Keratinocyte (primary cell): ENCODE results near the gene SCTR. TPM values are rescaled to one million over a fixed set of nuclear protein-coding genes. Genes with fewer than 3 reads are reported as not detected.

Experiments used
- DNase-seq: peaks from one replicate; pipeline ENCODE4 v3.0.0-alpha.2; 2011; ENCODE audit warnings: low read depth, missing footprints, low spot score
- FAIRE-seq: peaks from 2 replicates; lab custom pipeline; 2011; peaks lifted over from hg19 to GRCh38; lab: Jason Lieb, UNC
- H2AFZ ChIP-seq: 2 replicates; pipeline ENCODE4 v1.6.0; 2012; ENCODE audit warnings: low read length, control low read depth, inconsistent platforms; ENCODE audit not compliant: control insufficient read depth
- H3K27ac ChIP-seq: 2 replicates; pipeline ENCODE4 v1.5.1; 2011; ENCODE audit warnings: low read length; ENCODE audit not compliant: control insufficient read depth, insufficient read depth
- H3K27me3 ChIP-seq: 3 replicates; pipeline ENCODE4 v1.6.0; 2011; ENCODE audit warnings: low read length; ENCODE audit not compliant: control insufficient read depth, insufficient read depth; ENCODE audit errors: extremely low read depth
- H3K36me3 ChIP-seq, 2 experiments: 2 replicates in 1 of 2; 3 replicates in 1 of 2; pipeline ENCODE4 v1.5.1; 2011; ENCODE audit warnings: low read length in 2 of 2, mild to moderate bottlenecking in 1 of 2; ENCODE audit not compliant: control insufficient read depth in 2 of 2, insufficient read depth in 2 of 2; ENCODE audit errors: extremely low read depth in 1 of 2
- H3K4me1 ChIP-seq: 3 replicates; pipeline ENCODE4 v1.5.1; 2011; ENCODE audit warnings: low read length; ENCODE audit not compliant: control insufficient read depth, insufficient read depth; ENCODE audit errors: extremely low read depth
- H3K4me2 ChIP-seq: 3 replicates; pipeline ENCODE4 v1.6.0; 2011; ENCODE audit warnings: low read depth, low read length; ENCODE audit not compliant: control insufficient read depth, insufficient read depth; ENCODE audit errors: extremely low read depth
- H3K4me3 ChIP-seq, 3 experiments: fragments of 200-600 bp in 1 of 3; sonication (generic) in 1 of 3; 2 replicates in 2 of 3; 3 replicates in 1 of 3; pipeline ENCODE4 v1.5.1; 2011 to 2016; ENCODE audit warnings: low read length in 3 of 3, mild to moderate bottlenecking in 3 of 3, control low read depth in 2 of 3, inconsistent platforms in 1 of 3, low read depth in 1 of 3, mixed read lengths in 1 of 3, mixed run types in 1 of 3, moderate library complexity in 1 of 3; ENCODE audit not compliant: control insufficient read depth in 2 of 3, insufficient read depth in 2 of 3; ENCODE audit errors: extremely low read depth in 1 of 3
- H3K79me2 ChIP-seq: 2 replicates; pipeline ENCODE4 v1.6.0; 2012; ENCODE audit warnings: low read length; ENCODE audit not compliant: control insufficient read depth, insufficient read depth
- H3K9ac ChIP-seq: 3 replicates; pipeline ENCODE4 v1.6.0; 2011; ENCODE audit warnings: low read length; ENCODE audit not compliant: control insufficient read depth, insufficient read depth; ENCODE audit errors: extremely low read depth
- H3K9me1 ChIP-seq: 3 replicates; pipeline ENCODE4 v1.6.0; 2011; ENCODE audit warnings: low read length; ENCODE audit not compliant: control insufficient read depth, insufficient read depth; ENCODE audit errors: extremely low read depth
- H3K9me3 ChIP-seq: 2 replicates; pipeline ENCODE4 v1.5.1; 2012; ENCODE audit warnings: low read depth, low read length; ENCODE audit not compliant: control insufficient read depth
- H4K20me1 ChIP-seq: 3 replicates; pipeline ENCODE4 v1.6.0; 2011; ENCODE audit warnings: low read length; ENCODE audit not compliant: control insufficient read depth, insufficient read depth; ENCODE audit errors: extremely low read depth
- CTCF ChIP-seq, 3 experiments: IDR thresholded peaks in 1 of 3; conservative IDR thresholded peaks in 1 of 3; optimal IDR thresholded peaks in 1 of 3; 2 replicates in 2 of 3; 3 replicates in 1 of 3; pipeline versions ENCODE3 to v1.5.1; 2011; ENCODE audit warnings: low read length in 3 of 3, mild to moderate bottlenecking in 3 of 3, moderate library complexity in 2 of 3, control low read depth in 1 of 3, inconsistent platforms in 1 of 3; ENCODE audit not compliant: insufficient read depth in 2 of 3; ENCODE audit errors: extremely low read depth in 1 of 3
- EZH2 ChIP-seq: IDR thresholded peaks from one replicate; pipeline ENCODE4 v1.6.1; 2012; ENCODE audit warnings: inconsistent platforms, mild to moderate bottlenecking, low read length, moderate library complexity
- dilution Hi-C: fragments of 300-500 bp; cut with MboI; formaldehyde crosslinking; loops from one replicate; pipeline ENCODE4 v1.7.0; 2020; ENCODE audit warnings: low sequenced_read_pairs; ENCODE audit not compliant: extremely low pct_ligation_motif_present
- polyA plus RNA-seq, 5 experiments: library from polyadenylated mRNA; depleted of rRNA in 3 of 5; stranded (reverse) in 3 of 5; stranded (forward) in 1 of 5; unstranded in 1 of 5; fragments of >200 nt; gene quantifications; 1 replicate in 1 of 5; 2 replicates in 3 of 5; 3 replicates in 1 of 5; pipeline versions ENCODE4 v1.2.1 to v1.2.3, GENCODE V29; 2011 to 2012; ENCODE audit warnings: missing spikeins in 2 of 5, low read depth in 1 of 5, low replicate concordance in 1 of 5

The SCTR gene
- polyA plus RNA-seq, 1 donor (not counting 4 experiments of a cell fraction or from before 2014, with no cell fraction given): not detected

DNA sequence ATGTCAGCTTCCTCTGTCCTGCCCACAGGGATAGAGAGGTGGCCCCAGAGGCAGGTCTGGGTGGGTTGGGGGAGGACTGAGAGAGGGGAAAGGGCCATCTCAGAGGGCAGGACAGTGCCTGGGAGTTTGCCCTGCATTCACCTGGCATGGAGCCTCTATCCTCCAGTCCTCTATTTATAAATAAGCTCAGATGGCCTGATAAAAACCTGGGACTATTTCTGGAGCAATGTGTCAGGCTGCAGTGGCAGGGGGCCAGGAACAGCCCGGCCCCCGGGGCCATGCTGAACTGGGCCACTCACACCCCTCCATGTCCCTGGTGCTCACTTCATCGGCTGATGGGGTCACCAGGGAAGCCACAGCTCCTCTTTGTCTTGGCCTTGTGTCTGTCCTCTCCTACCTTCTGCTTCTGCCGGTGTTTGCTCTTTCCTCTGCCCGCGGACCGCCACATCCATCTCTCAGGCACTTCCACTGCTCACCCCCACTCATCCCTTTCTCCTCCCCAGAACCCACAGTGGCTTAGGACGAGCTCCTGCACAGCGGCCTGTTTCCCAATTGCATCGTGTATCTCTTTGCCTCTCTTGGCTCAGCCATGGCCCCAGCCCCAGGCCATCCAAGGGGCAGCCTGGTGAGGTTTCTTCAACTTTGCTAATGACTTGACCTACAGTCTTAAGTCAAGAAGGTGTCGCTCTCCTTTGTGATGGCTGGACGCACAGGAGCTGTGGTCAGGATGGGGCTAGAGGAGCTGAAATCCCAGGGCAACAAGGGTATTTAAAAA lies 38.8 kb downstream of the SCTR start:
- H3K27me3 ChIP-seq: no peaks in the 10 kb centered on the region
- H3K27ac ChIP-seq: no peak overlapping the region
- no peaks in the 10 kb centered on the region for H3K9me3 ChIP-seq
- H3K4me1 ChIP-seq: no peaks in the 10 kb centered on the region
- no peaks in the 10 kb centered on the region for H3K79me2 ChIP-seq
- TF ChIP-seq CTCF (optimal IDR thresholded peaks at IDR 0.05 in 1 of 3, IDR thresholded peaks at IDR 0.05 in 1 of 3, conservative IDR thresholded peaks at IDR 0.05 in 1 of 3; ENCODE audit: extremely low read depth in 1 of 3, insufficient read depth in 2 of 3, low read length in 3 of 3): no peak
- no peak for TF ChIP-seq EZH2
- DNase-seq: no peak
- H3K36me3 ChIP-seq: no peaks in the 10 kb centered on the region
- no peak overlapping the region for H2AFZ ChIP-seq
- no peaks in the 10 kb centered on the region for H4K20me1 ChIP-seq
- dilution Hi-C loops: no loop called here
- no peak overlapping the region for H3K4me3 ChIP-seq
- no peaks in the 10 kb centered on the region for H3K9me1 ChIP-seq
- FAIRE-seq: no peak
- H3K4me2 ChIP-seq: no peak overlapping the region
- no peak overlapping the region for H3K9ac ChIP-seq

DNA sequence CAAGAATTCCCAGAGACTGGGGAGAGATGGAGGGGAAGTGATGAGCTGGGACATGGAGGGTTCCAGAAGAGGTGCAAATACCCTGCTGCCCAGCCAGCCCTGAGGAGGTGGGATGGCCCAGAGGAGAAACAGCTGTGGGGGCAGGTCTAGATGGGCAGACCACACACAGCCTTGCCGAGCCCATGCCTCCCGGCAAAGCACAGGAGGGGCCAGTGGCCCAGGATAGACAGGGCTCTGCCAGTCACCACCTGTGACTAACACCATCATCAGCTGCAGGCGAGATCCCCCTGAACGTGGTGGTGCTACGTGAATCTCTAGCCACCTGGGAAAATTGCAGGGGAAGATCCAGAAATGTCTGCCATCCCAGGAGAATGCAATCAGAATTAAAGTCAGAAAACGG lies 39.4 kb downstream of the SCTR start:
- no peak overlapping the region for H3K9ac ChIP-seq
- no peak overlapping the region for H3K4me3 ChIP-seq
- H3K79me2 ChIP-seq: no peaks in the 10 kb centered on the region
- no peaks in the 10 kb centered on the region for H3K4me1 ChIP-seq
- no peaks in the 10 kb centered on the region for H3K9me1 ChIP-seq
- dilution Hi-C loops: no loop called here
- no peaks in the 10 kb centered on the region for H3K27me3 ChIP-seq
- no peaks in the 10 kb centered on the region for H3K9me3 ChIP-seq
- no peaks in the 10 kb centered on the region for H3K36me3 ChIP-seq
- DNase-seq (peak; percentile 17), FAIRE-seq (no peak)
- H3K27ac ChIP-seq: no peak overlapping the region
- TF ChIP-seq CTCF (optimal IDR thresholded peaks at IDR 0.05 in 1 of 3, IDR thresholded peaks at IDR 0.05 in 1 of 3, conservative IDR thresholded peaks at IDR 0.05 in 1 of 3; ENCODE audit: extremely low read depth in 1 of 3, insufficient read depth in 2 of 3, low read length in 3 of 3): no peak
- TF ChIP-seq EZH2: no peak
- no peak overlapping the region for H2AFZ ChIP-seq
- H4K20me1 ChIP-seq: no peaks in the 10 kb centered on the region
- H3K4me2 ChIP-seq: no peak overlapping the region
